Coronary artery (tissue), 2 donors: ENCODE measurements around the gene DDIT4L.

Experiments used
- DNase-seq: peaks from one replicate; pipeline ENCODE4 v3.0.0-alpha.2; 2017; ENCODE audit warnings: low spot score
- H3K27ac ChIP-seq, 2 donors: fragments of 200-600 bp; sonication (generic); one replicate each; pipeline ENCODE4 v1.5.1; 2016 to 2019
- H3K4me3 ChIP-seq: fragments of 200-600 bp; sonication (generic); 2 replicates; pipeline ENCODE4 v1.5.1; 2016; ENCODE audit warnings: mild to moderate bottlenecking, moderate library complexity
- CTCF ChIP-seq: fragments of 200-600 bp; sonication (generic); IDR thresholded peaks from one replicate; pipeline ENCODE4 v1.5.1; 2019; ENCODE audit warnings: antibody characterized with exemption

The DDIT4L gene

DNA sequence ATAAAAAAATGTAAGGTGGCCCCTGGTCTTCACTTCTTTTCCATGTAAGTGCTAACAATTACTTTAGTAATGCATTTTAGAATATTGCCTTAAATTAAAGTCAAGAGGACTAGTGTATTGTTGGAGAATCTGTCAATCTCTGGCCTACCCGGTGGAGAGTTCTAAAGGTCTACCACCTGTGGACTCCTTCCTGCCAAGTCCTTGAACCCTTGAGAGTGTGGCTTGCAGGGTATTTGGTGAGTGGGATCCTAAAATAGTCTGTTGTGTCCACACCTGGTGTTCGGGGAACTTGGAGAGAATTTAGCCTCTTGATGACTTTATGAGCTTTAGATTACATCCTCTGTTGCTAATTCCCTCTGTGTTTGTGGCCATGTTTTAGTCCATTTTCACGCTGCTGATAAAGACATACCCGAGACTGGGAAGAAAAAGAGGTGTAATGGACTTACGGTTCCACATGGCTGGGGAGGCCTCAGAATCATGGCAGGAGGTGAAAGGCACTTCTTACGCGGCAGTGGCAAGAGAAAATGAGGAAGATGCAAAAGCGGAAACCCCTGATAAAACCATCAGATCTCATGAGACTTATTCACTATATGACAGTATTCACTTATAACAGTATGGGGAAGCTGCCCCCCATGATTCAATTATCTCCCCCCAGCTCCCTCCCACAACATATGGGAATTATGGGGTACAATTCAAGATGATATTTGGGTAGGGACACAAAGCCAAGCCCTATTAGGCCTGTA, 23.8 kb downstream of the DDIT4L start:
- no peak for TF ChIP-seq CTCF
- no peak for DNase-seq
- Histone ChIP-seq H3K27ac (no peak overlapping the region), H3K4me3 (no peak overlapping the region)

GRCh38 chr4:100165809-100166208, 24.5 kb downstream of the DDIT4L start:
- H3K4me3 ChIP-seq, result no peak overlapping the region
- TF ChIP-seq CTCF, result no peak
- H3K27ac ChIP-seq, result no peak overlapping the region
- DNase-seq, result no peak

- no peak for TF ChIP-seq CTCF
- DNase-seq, result no peak
- Histone ChIP-seq H3K27ac (no peak overlapping the region), H3K4me3 (no peak overlapping the region)
These were observed 25.2 kb downstream of the DDIT4L start for GRCh38 chr4:100164808-100165760.

- no peak for TF ChIP-seq CTCF
- Histone ChIP-seq H3K4me3 (no peak overlapping the region), H3K27ac (no peak overlapping the region)
- DNase-seq, result no peak
These were observed 28.1 kb downstream of the DDIT4L start for GRCh38 chr4:100162027-100162685.

DNA sequence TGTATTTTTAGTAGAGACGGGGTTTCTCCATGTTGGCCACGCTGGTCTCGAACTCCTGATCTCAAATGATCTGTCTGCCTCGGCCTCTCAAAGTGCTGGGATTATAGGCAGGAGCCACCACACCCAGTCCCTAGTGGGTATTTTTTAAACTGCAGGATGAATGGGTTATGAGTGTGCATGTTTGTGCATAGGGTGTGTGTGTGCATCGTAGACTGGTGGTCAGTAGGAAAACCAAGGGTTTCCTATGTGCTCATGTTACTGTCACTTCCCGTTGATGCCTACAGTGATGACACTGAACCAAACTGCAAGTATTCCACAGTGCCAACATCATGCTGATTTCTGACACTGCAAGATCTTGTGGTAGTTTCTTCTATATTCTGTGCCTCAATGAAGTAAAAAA, 41.1 kb downstream of the DDIT4L start:
- Histone ChIP-seq H3K4me3 (no peak overlapping the region), H3K27ac (no peak overlapping the region)
- no peak for TF ChIP-seq CTCF
- no peak for DNase-seq

DNA sequence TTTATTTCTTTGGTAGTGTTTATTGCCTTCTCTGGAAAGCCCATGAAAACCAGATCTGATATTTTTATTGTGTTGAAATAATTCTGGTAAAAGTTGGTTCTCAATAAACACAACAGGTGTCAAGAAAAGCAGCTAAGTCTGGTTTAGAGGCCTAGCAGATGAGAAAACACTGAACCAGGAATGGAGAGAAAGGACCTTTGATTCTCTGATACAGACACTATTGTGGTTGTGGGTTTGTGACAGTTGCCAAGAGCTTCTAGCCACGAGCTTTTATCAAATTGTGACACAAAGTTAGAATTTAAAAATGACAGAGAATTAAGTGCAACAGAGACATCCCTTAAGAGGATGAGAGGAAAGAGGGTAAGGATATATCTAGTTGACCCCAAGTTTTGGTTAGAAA, 42.6 kb downstream of the DDIT4L start:
- no peak for TF ChIP-seq CTCF
- no peak overlapping the region for H3K4me3 ChIP-seq
- H3K27ac ChIP-seq, result no peak overlapping the region
- DNase-seq, result no peak
